Muscle layer of duodenum (tissue), 2 donors: Measurements from ENCODE around the gene PPP1R2B.

Experiments used
- H3K27ac ChIP-seq: one replicate; pipeline ENCODE4 v1.7.0; 2013; ENCODE audit warnings: mild to moderate bottlenecking, low read length
- H3K27me3 ChIP-seq: one replicate; pipeline ENCODE4 v1.7.0; 2013; ENCODE audit warnings: low read depth, mild to moderate bottlenecking, control low read depth, low read length
- H3K36me3 ChIP-seq, 2 donors: one replicate each; pipeline ENCODE4 v1.7.0; 2013; ENCODE audit warnings: low read length in 2 of 2, control low read depth in 1 of 2, mild to moderate bottlenecking in 1 of 2; ENCODE audit not compliant: insufficient read depth in 2 of 2, control insufficient read depth in 1 of 2
- H3K4me1 ChIP-seq, 2 donors: one replicate each; pipeline ENCODE4 v1.7.0; 2013; ENCODE audit warnings: low read length in 2 of 2, mild to moderate bottlenecking in 2 of 2, control low read depth in 1 of 2, moderate library complexity in 1 of 2; ENCODE audit not compliant: insufficient read depth in 2 of 2, control insufficient read depth in 1 of 2
- H3K4me3 ChIP-seq, 2 donors: one replicate each; pipeline ENCODE4 v1.7.0; 2013; ENCODE audit warnings: low read length in 2 of 2, low read depth in 1 of 2, mild to moderate bottlenecking in 1 of 2
- H3K9me3 ChIP-seq, 2 donors: one replicate each; pipeline ENCODE4 v1.7.0; 2013; ENCODE audit warnings: low read length in 2 of 2, control low read depth in 1 of 2, mild to moderate bottlenecking in 1 of 2; ENCODE audit not compliant: control insufficient read depth in 1 of 2
- donor health status: healthy.

PPP1R2B gene

GRCh38 chr5:156850206-156850751 lies at the start of gene PPP1R2B:
Gene PPP1R2B (plus strand): TSS chr5:156850295. CDS start chr5:156850563, 268 bp downstream.
- Histone ChIP-seq H3K4me3 (no peak within 1 kb of the TSS), H3K27ac (no peak within 1 kb of the TSS), H3K27me3 (no peaks in the 10 kb centered on the region), H3K36me3 (no peaks in the 10 kb centered on the region), H3K9me3 (peaks cover 0 to 16% of the 10 kb centered on the region in 2 donors), H3K4me1 (no peaks in the 10 kb centered on the region)

- no peak overlapping the region for H3K27ac ChIP-seq
- H3K27me3 ChIP-seq: no peaks in the 10 kb centered on the region
- H3K4me3 ChIP-seq: no peak overlapping the region
- no peaks in the 10 kb centered on the region for H3K36me3 ChIP-seq
- no peaks in the 10 kb centered on the region for H3K9me3 ChIP-seq
- H3K4me1 ChIP-seq: no peaks in the 10 kb centered on the region
Observed at GRCh38 chr5:156800929-156801328, 49.2 kb upstream of the PPP1R2B start.

- Histone ChIP-seq H3K4me3 (no peak overlapping the region), H3K9me3 (peaks cover 0 to 3% of the 10 kb centered on the region in 2 donors), H3K36me3 (no peaks in the 10 kb centered on the region), H3K27ac (no peak overlapping the region), H3K27me3 (no peaks in the 10 kb centered on the region), H3K4me1 (no peaks in the 10 kb centered on the region)
Observed at GRCh38 chr5:156802501-156802900, 47.6 kb upstream of the PPP1R2B start.

- Histone ChIP-seq H3K27ac (no peak overlapping the region), H3K36me3 (no peaks in the 10 kb centered on the region), H3K27me3 (no peaks in the 10 kb centered on the region), H3K9me3 (peaks cover 0 to 5% of the 10 kb centered on the region in 2 donors), H3K4me1 (no peaks in the 10 kb centered on the region), H3K4me3 (no peak overlapping the region)
Observed at GRCh38 chr5:156803404-156803803, 46.7 kb upstream of the PPP1R2B start.

- Histone ChIP-seq H3K36me3 (no peaks in the 10 kb centered on the region), H3K9me3 (no peaks in the 10 kb centered on the region), H3K4me3 (no peak overlapping the region), H3K4me1 (no peaks in the 10 kb centered on the region), H3K27ac (no peak overlapping the region), H3K27me3 (no peaks in the 10 kb centered on the region)
Observed at GRCh38 chr5:156812959-156813358, 37.1 kb upstream of the PPP1R2B start.

- no peaks in the 10 kb centered on the region for H3K27me3 ChIP-seq
- no peak overlapping the region for H3K4me3 ChIP-seq
- no peaks in the 10 kb centered on the region for H3K9me3 ChIP-seq
- H3K27ac ChIP-seq: no peak overlapping the region
- H3K36me3 ChIP-seq: no peaks in the 10 kb centered on the region
- H3K4me1 ChIP-seq: no peaks in the 10 kb centered on the region
Observed at GRCh38 chr5:156815988-156816599, 34.0 kb upstream of the PPP1R2B start.

GRCh38 chr5:156819537-156819936 lies 30.6 kb upstream of the PPP1R2B start:
- no peak overlapping the region for H3K4me3 ChIP-seq
- H3K27ac ChIP-seq: no peak overlapping the region
- no peaks in the 10 kb centered on the region for H3K36me3 ChIP-seq
- no peaks in the 10 kb centered on the region for H3K4me1 ChIP-seq
- no peaks in the 10 kb centered on the region for H3K9me3 ChIP-seq
- no peaks in the 10 kb centered on the region for H3K27me3 ChIP-seq

GRCh38 chr5:156819967-156820581 lies 30.0 kb upstream of the PPP1R2B start:
- Histone ChIP-seq H3K4me1 (no peaks in the 10 kb centered on the region), H3K4me3 (no peak overlapping the region), H3K36me3 (no peaks in the 10 kb centered on the region), H3K27me3 (no peaks in the 10 kb centered on the region), H3K27ac (no peak overlapping the region), H3K9me3 (no peaks in the 10 kb centered on the region)

- Histone ChIP-seq H3K27me3 (no peaks in the 10 kb centered on the region), H3K4me1 (no peaks in the 10 kb centered on the region), H3K4me3 (no peak overlapping the region), H3K9me3 (no peaks in the 10 kb centered on the region), H3K27ac (no peak overlapping the region), H3K36me3 (no peaks in the 10 kb centered on the region)
Observed at GRCh38 chr5:156824241-156824640, 25.9 kb upstream of the PPP1R2B start.

- no peaks in the 10 kb centered on the region for H3K36me3 ChIP-seq
- no peaks in the 10 kb centered on the region for H3K9me3 ChIP-seq
- no peak overlapping the region for H3K4me3 ChIP-seq
- no peaks in the 10 kb centered on the region for H3K27me3 ChIP-seq
- H3K27ac ChIP-seq: no peak overlapping the region
- no peaks in the 10 kb centered on the region for H3K4me1 ChIP-seq
Observed at GRCh38 chr5:156824800-156825199, 25.3 kb upstream of the PPP1R2B start.

GRCh38 chr5:156825688-156826087 lies 24.4 kb upstream of the PPP1R2B start:
- Histone ChIP-seq H3K9me3 (no peaks in the 10 kb centered on the region), H3K27me3 (no peaks in the 10 kb centered on the region), H3K36me3 (no peaks in the 10 kb centered on the region), H3K4me3 (no peak overlapping the region), H3K27ac (no peak overlapping the region), H3K4me1 (no peaks in the 10 kb centered on the region)
